GM23248 (cell line): ENCODE measurements around the gene CREG1.

Experiments used
- EZH2 ChIP-seq: fragments of 200-600 bp; sonication (generic); IDR thresholded peaks from 2 replicates; pipeline ENCODE4 v1.6.1; 2018; ENCODE audit warnings: antibody characterized with exemption, mild to moderate bottlenecking; ENCODE audit not compliant: insufficient read depth, poor library complexity, severe bottlenecking
- EZH2phosphoT487 ChIP-seq: fragments of 200-600 bp; sonication (generic); IDR thresholded peaks from 2 replicates; pipeline ENCODE4 v1.6.1; 2018; ENCODE audit warnings: antibody characterized with exemption, moderate library complexity, mild to moderate bottlenecking, low read depth; ENCODE audit not compliant: insufficient read depth

DNA sequence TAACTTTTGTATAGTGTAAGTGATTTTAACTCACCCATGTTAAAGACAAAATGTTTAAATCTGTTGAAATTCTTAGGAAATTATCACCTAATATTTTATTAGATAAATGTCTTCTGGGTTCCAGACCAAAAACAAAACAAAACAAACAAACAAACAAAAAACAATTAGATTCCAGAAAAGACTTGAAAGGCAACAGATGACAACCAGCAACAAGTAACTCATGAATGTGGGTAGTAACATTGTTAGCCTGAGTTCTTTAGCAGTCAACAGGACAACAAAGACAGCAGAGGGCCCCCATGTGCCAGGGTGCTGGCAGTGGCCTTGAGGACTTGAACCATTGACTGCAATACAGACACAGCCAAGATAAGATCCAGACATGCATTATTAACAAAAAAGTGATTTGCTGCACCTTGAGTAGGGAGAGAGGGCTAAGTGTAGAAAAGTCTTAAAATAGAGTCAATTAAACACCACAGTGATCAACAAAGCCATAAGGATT lies 32.8 kb downstream of the CREG1 start:
- TF ChIP-seq EZH2: no peak
- TF ChIP-seq EZH2phosphoT487: no peak
